SIG-M5 (cell line): ENCODE measurements around the gene AP1M2.
"Not testable (repeated sequence)": the region's sequence is repeated elsewhere in the genome, so short reads cannot be mapped to it uniquely, and the experiment has no call there.

ENCODE experiments used
- DNase-seq: peaks from one replicate; lab custom pipeline; 2025; lab: John Stamatoyannopoulos, UW

Gene AP1M2

GRCh38 chr19:10565028-10565566 is 22.0 kb downstream of the AP1M2 start:
- no peak for DNase-seq

GRCh38 chr19:10562609-10563008 is 24.5 kb downstream of the AP1M2 start:
- no peak for DNase-seq

- DNase-seq: no peak
These were observed 27.0 kb downstream of the AP1M2 start for GRCh38 chr19:10560154-10560553.

GRCh38 chr19:10557603-10558197 is 29.4 kb downstream of the AP1M2 start:
- DNase-seq: no peak

- DNase-seq: no peak
These were observed 31.5 kb downstream of the AP1M2 start for GRCh38 chr19:10555610-10555973.

- DNase-seq: no peak
These were observed 32.1 kb downstream of the AP1M2 start for GRCh38 chr19:10554760-10555609.

- no peak for DNase-seq
These were observed 33.1 kb downstream of the AP1M2 start for GRCh38 chr19:10553943-10554381.

- no peak for DNase-seq
These were observed 33.9 kb downstream of the AP1M2 start for GRCh38 chr19:10553087-10553667.

GRCh38 chr19:10552510-10553053 is 34.5 kb downstream of the AP1M2 start:
- DNase-seq: no peak

- DNase-seq: no peak
These were observed 35.3 kb downstream of the AP1M2 start for GRCh38 chr19:10551698-10552301.

GRCh38 chr19:10551006-10551405 is 36.1 kb downstream of the AP1M2 start:
- DNase-seq: not testable (repeated sequence)

- no peak for DNase-seq
These were observed 36.8 kb downstream of the AP1M2 start for GRCh38 chr19:10550336-10550735.

- DNase-seq: no peak
These were observed 37.4 kb downstream of the AP1M2 start for GRCh38 chr19:10549733-10550132.

- no peak for DNase-seq
These were observed 38.3 kb downstream of the AP1M2 start for GRCh38 chr19:10548746-10549276.

GRCh38 chr19:10546817-10547216 is 40.3 kb downstream of the AP1M2 start:
- no peak for DNase-seq

- DNase-seq: no peak
These were observed 42.3 kb downstream of the AP1M2 start for GRCh38 chr19:10544753-10545251.

- DNase-seq: no peak
These were observed 42.8 kb downstream of the AP1M2 start for GRCh38 chr19:10544242-10544752.

- no peak for DNase-seq
These were observed 43.5 kb downstream of the AP1M2 start, which contains the start of gene ATG4D for GRCh38 chr19:10543420-10544241. Gene ATG4D, plus strand, starts transcription at chr19:10543904. Its CDS starts 187 bp downstream, at chr19:10544091.

GRCh38 chr19:10543059-10543419 is 44.1 kb downstream of the AP1M2 start:
- DNase-seq: no peak

- DNase-seq: not testable (repeated sequence)
These were observed 48.1 kb downstream of the AP1M2 start for GRCh38 chr19:10539016-10539415.
